Measurements from ENCODE around the gene STC2. TPM values are rescaled to one million over a fixed set of nuclear protein-coding genes. Genes with fewer than 3 reads are reported as not detected.

The STC2 gene
- total and polyA plus RNA-seq, 10 of the 15 experiments (the other 5 are each of a cell fraction or from before 2014, with no cell fraction given), result 0.05 to 4.8 (median 2.0) TPM

DNA sequence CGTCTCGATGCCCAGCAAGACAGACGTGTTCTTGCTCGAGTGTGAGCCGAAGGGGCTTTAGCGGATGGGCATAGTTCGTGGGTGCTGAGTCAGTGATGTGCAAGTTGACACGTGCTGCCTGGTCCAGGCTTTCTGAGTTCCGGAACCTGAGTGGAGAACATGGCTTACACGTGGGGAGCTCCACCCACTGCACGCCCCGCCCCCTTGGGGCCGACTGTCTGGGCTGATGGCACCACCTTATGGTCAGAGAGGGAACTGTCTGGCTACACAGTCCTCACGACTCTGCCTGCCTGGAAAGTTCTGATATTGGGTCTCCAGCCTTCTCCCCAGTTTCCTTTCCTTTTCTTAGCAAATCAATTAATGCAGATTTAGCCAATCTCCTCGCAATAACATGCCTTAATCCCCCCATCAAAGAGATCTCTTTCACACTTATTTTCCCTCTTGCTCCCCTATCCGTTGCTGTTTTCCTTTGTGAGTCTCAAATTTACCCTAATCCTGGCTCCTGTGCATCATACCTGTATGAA is 3.8 kb upstream of the STC2 start (continued):
- TF ChIP-seq, protein P1, sequence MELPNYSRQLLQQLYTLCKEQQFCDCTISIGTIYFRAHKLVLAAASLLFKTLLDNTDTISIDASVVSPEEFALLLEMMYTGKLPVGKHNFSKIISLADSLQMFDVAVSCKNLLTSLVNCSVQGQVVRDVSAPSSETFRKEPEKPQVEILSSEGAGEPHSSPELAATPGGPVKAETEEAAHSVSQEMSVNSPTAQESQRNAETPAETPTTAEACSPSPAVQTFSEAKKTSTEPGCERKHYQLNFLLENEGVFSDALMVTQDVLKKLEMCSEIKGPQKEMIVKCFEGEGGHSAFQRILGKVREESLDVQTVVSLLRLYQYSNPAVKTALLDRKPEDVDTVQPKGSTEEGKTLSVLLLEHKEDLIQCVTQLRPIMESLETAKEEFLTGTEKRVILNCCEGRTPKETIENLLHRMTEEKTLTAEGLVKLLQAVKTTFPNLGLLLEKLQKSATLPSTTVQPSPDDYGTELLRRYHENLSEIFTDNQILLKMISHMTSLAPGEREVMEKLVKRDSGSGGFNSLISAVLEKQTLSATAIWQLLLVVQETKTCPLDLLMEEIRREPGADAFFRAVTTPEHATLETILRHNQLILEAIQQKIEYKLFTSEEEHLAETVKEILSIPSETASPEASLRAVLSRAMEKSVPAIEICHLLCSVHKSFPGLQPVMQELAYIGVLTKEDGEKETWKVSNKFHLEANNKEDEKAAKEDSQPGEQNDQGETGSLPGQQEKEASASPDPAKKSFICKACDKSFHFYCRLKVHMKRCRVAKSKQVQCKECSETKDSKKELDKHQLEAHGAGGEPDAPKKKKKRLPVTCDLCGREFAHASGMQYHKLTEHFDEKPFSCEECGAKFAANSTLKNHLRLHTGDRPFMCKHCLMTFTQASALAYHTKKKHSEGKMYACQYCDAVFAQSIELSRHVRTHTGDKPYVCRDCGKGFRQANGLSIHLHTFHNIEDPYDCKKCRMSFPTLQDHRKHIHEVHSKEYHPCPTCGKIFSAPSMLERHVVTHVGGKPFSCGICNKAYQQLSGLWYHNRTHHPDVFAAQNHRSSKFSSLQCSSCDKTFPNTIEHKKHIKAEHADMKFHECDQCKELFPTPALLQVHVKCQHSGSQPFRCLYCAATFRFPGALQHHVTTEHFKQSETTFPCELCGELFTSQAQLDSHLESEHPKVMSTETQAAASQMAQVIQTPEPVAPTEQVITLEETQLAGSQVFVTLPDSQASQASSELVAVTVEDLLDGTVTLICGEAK (IDR thresholded peaks at IDR 0.05; ENCODE audit: borderline replicate concordance), result no peak
- TF ChIP-seq, protein P2, sequence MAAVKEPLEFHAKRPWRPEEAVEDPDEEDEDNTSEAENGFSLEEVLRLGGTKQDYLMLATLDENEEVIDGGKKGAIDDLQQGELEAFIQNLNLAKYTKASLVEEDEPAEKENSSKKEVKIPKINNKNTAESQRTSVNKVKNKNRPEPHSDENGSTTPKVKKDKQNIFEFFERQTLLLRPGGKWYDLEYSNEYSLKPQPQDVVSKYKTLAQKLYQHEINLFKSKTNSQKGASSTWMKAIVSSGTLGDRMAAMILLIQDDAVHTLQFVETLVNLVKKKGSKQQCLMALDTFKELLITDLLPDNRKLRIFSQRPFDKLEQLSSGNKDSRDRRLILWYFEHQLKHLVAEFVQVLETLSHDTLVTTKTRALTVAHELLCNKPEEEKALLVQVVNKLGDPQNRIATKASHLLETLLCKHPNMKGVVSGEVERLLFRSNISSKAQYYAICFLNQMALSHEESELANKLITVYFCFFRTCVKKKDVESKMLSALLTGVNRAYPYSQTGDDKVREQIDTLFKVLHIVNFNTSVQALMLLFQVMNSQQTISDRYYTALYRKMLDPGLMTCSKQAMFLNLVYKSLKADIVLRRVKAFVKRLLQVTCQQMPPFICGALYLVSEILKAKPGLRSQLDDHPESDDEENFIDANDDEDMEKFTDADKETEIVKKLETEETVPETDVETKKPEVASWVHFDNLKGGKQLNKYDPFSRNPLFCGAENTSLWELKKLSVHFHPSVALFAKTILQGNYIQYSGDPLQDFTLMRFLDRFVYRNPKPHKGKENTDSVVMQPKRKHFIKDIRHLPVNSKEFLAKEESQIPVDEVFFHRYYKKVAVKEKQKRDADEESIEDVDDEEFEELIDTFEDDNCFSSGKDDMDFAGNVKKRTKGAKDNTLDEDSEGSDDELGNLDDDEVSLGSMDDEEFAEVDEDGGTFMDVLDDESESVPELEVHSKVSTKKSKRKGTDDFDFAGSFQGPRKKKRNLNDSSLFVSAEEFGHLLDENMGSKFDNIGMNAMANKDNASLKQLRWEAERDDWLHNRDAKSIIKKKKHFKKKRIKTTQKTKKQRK (IDR thresholded peaks at IDR 0.05; ENCODE audit: low read depth, low read length), result no peak
- TF ChIP-seq, protein P3, sequence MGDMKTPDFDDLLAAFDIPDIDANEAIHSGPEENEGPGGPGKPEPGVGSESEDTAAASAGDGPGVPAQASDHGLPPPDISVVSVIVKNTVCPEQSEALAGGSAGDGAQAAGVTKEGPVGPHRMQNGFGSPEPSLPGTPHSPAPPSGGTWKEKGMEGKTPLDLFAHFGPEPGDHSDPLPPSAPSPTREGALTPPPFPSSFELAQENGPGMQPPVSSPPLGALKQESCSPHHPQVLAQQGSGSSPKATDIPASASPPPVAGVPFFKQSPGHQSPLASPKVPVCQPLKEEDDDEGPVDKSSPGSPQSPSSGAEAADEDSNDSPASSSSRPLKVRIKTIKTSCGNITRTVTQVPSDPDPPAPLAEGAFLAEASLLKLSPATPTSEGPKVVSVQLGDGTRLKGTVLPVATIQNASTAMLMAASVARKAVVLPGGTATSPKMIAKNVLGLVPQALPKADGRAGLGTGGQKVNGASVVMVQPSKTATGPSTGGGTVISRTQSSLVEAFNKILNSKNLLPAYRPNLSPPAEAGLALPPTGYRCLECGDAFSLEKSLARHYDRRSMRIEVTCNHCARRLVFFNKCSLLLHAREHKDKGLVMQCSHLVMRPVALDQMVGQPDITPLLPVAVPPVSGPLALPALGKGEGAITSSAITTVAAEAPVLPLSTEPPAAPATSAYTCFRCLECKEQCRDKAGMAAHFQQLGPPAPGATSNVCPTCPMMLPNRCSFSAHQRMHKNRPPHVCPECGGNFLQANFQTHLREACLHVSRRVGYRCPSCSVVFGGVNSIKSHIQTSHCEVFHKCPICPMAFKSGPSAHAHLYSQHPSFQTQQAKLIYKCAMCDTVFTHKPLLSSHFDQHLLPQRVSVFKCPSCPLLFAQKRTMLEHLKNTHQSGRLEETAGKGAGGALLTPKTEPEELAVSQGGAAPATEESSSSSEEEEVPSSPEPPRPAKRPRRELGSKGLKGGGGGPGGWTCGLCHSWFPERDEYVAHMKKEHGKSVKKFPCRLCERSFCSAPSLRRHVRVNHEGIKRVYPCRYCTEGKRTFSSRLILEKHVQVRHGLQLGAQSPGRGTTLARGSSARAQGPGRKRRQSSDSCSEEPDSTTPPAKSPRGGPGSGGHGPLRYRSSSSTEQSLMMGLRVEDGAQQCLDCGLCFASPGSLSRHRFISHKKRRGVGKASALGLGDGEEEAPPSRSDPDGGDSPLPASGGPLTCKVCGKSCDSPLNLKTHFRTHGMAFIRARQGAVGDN (IDR thresholded peaks at IDR 0.05), result 0 out of 2 replicates have a peak, but pooled peaks have one; percentile 5
- TF ChIP-seq CBX5 (IDR thresholded peaks at IDR 0.05; ENCODE audit: low read depth) (no peak), ATF7 (IDR thresholded peaks at IDR 0.05; ENCODE audit: low read depth) (no peak), PML (IDR thresholded peaks at IDR 0.05; ENCODE audit: low read length) (no peak), NRF1 (conservative IDR thresholded peaks at IDR 0.05; ENCODE audit: low read depth, low read length) (no peak), NBN (IDR thresholded peaks at IDR 0.05) (no peak), NFYA (IDR thresholded peaks at IDR 0.05; ENCODE audit: borderline replicate concordance, low read depth, low read length) (no peak), CREB1 (IDR thresholded peaks at IDR 0.05; ENCODE audit: low read depth) (peak; percentile 54; the same call in 1 of the 2 replicates), NR2C1 (IDR thresholded peaks at IDR 0.05) (no peak), IKZF2 (IDR thresholded peaks at IDR 0.05) (no peak), SRF (IDR thresholded peaks at IDR 0.05; ENCODE audit: low read depth in 2 of 2, low read length in 2 of 2) (no peak), CREM (IDR thresholded peaks at IDR 0.05; ENCODE audit: low read depth) (peak; percentile 39; the same call in 1 of the 2 replicates)
- TF ChIP-seq, protein P4, sequence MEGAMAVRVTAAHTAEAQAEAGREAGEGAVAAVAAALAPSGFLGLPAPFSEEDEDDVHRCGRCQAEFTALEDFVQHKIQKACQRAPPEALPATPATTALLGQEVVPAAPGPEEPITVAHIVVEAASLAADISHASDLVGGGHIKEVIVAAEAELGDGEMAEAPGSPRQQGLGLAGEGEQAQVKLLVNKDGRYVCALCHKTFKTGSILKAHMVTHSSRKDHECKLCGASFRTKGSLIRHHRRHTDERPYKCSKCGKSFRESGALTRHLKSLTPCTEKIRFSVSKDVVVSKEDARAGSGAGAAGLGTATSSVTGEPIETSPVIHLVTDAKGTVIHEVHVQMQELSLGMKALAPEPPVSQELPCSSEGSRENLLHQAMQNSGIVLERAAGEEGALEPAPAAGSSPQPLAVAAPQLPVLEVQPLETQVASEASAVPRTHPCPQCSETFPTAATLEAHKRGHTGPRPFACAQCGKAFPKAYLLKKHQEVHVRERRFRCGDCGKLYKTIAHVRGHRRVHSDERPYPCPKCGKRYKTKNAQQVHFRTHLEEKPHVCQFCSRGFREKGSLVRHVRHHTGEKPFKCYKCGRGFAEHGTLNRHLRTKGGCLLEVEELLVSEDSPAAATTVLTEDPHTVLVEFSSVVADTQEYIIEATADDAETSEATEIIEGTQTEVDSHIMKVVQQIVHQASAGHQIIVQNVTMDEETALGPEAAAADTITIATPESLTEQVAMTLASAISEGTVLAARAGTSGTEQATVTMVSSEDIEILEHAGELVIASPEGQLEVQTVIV (IDR thresholded peaks at IDR 0.05; ENCODE audit: borderline replicate concordance, partially characterized antibody), result no peak

Measured in GM12878 (cell line).